ENCODE data around the gene TESK2. TPM values are rescaled to one million over a fixed set of nuclear protein-coding genes. Genes with fewer than 3 reads are reported as not detected.
A peak's percentile ranks its signal among the peaks of the same experiment; 100 is the strongest.
"Not testable (repeated sequence)": the region's sequence is repeated elsewhere in the genome, so short reads cannot be mapped to it uniquely, and the experiment has no call there.

The TESK2 gene
- total RNA-seq, 1 donor from 2014 or later: 12.2 TPM

DNA sequence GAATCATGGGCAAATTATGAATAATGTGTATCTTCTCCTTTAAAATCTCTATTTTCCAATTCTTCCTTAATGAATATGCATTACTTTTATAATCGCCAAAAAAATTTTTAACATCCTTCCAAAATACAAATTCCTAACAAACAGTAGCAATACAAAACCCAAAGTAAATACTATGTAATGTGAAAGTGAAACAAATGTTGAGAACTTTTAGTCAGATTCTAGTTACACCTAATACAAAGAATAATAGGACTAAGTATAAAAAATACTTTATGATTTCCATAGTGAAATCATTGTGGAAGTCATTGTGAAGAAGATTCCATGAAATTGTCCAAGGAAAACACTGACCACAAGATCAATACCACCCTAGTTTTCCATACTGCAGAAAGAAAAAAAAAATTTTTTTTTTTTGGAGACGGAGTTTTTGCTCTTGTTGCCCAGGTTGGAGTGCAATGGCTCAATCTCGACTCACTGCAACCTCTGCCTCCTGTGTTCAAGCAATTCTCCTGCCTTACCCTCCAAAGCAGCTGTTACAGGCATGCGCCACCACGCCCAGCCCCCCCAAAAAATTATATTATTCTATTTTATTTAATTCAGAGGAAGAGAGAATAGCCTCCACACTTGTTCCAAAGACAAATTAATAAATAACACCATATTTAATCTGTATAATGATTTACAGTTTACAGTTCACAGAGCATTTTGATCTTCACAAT, 11.8 kb downstream of the TESK2 start:
- ATAC-seq (ENCODE audit: low read depth): no peak
- DNase-seq: no peak
- Mint-ChIP-seq H3K27ac (no peak overlapping the region), H3K27me3 (no peaks in the 10 kb centered on the region), H3K4me1 (peaks cover 17% of the 10 kb centered on the region), H3K36me3 (ENCODE audit: low read depth) (peaks cover 7% of the 10 kb centered on the region), H3K9me3 (no peaks in the 10 kb centered on the region), H3K4me3 (no peak overlapping the region)
- ChIA-PET POLR2A (interaction anchor here (0.6 kb wide), 1 partner anchor 10 kb away, joined by 3 read pairs; no protein-coding TSS in a partner anchor), CTCF (no interaction called here)
- TF ChIP-seq, protein P1, sequence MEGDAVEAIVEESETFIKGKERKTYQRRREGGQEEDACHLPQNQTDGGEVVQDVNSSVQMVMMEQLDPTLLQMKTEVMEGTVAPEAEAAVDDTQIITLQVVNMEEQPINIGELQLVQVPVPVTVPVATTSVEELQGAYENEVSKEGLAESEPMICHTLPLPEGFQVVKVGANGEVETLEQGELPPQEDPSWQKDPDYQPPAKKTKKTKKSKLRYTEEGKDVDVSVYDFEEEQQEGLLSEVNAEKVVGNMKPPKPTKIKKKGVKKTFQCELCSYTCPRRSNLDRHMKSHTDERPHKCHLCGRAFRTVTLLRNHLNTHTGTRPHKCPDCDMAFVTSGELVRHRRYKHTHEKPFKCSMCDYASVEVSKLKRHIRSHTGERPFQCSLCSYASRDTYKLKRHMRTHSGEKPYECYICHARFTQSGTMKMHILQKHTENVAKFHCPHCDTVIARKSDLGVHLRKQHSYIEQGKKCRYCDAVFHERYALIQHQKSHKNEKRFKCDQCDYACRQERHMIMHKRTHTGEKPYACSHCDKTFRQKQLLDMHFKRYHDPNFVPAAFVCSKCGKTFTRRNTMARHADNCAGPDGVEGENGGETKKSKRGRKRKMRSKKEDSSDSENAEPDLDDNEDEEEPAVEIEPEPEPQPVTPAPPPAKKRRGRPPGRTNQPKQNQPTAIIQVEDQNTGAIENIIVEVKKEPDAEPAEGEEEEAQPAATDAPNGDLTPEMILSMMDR (IDR thresholded peaks at IDR 0.05): no peak
- intact Hi-C loops (cut with micrococcal nuclease): no loop called here

DNA sequence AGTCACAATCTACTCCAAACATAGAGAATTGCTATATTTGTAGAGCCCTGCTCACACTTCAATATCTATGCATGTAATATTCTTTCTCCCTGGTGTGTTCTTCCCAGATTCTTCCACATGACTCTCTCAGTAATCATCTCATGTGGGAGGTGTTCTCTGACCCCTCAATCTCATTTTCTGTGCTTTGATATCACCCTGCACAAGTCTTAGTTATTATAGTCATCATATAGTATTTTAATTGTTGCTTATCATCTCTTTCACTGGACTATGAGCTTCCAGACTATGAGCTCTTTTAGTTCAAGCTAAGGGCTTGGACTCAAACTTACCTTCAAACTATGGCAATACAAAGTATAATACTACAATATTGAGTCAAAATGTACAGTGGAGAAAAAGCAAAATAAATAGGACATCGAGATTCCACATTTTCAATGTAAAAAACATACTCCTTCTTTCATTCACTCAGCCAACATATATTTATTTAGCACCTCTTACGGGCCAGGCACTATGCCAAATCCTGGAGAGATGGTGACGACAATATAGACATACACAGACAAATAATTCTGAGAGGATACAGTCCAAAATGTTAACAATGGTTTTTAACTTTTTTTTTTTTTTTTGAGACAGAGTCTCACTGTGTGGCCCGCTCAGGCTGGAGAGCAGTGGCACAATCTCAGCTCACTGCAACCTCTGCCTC, 12.7 kb downstream of the TESK2 start:
- no peak for ATAC-seq (ENCODE audit: low read depth)
- intact Hi-C loops (cut with micrococcal nuclease): no loop called here
- Mint-ChIP-seq H3K27me3 (no peaks in the 10 kb centered on the region), H3K9me3 (no peaks in the 10 kb centered on the region), H3K4me3 (no peak overlapping the region), H3K36me3 (ENCODE audit: low read depth) (peaks cover 7% of the 10 kb centered on the region), H3K27ac (no peak overlapping the region), H3K4me1 (peaks cover 22% of the 10 kb centered on the region)
- TF ChIP-seq, protein P1 (IDR thresholded peaks at IDR 0.05): no peak
- ChIA-PET POLR2A (no interaction called here), CTCF (interaction anchor here (0.7 to 1.5 kb wide), 2 partner anchors 118 to 460 kb away, joined by 3 read pairs; no protein-coding TSS in a partner anchor)
- DNase-seq: no peak

DNA sequence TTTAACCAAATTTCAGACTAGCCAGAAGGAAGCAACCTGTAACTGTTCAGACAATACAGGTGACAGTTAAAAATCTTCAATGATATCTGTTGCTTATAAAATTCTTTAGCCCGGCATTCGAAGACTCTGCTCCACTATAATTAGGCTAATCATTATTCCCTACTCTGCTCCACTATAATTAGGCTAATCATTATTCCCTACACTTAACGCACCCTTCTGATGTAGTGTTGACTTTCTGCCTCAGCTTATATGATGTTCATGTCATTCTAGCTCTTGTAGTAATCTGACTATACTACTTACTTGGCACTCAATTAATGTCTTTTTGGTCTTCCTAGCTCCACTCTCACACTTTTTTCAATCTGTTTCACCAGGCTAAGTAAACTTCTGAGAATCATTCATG, 13.3 kb downstream of the TESK2 start:
- TF ChIP-seq, protein P1 (IDR thresholded peaks at IDR 0.05): no peak
- no peak for DNase-seq
- H3K27me3 Mint-ChIP-seq: no peaks in the 10 kb centered on the region
- intact Hi-C loops (cut with micrococcal nuclease): no loop called here
- H3K4me3 Mint-ChIP-seq: no peak overlapping the region
- no peaks in the 10 kb centered on the region for H3K9me3 Mint-ChIP-seq
- H3K4me1 Mint-ChIP-seq: peaks cover 27% of the 10 kb centered on the region
- CTCF ChIA-PET: interaction anchor here (0.7 to 1.5 kb wide), 2 partner anchors 118 to 460 kb away, joined by 3 read pairs; no protein-coding TSS in a partner anchor
- POLR2A ChIA-PET: no interaction called here
- no peak for ATAC-seq (ENCODE audit: low read depth)
- peaks cover 4% of the 10 kb centered on the region for H3K36me3 Mint-ChIP-seq (ENCODE audit: low read depth)
- no peak overlapping the region for H3K27ac Mint-ChIP-seq

DNA sequence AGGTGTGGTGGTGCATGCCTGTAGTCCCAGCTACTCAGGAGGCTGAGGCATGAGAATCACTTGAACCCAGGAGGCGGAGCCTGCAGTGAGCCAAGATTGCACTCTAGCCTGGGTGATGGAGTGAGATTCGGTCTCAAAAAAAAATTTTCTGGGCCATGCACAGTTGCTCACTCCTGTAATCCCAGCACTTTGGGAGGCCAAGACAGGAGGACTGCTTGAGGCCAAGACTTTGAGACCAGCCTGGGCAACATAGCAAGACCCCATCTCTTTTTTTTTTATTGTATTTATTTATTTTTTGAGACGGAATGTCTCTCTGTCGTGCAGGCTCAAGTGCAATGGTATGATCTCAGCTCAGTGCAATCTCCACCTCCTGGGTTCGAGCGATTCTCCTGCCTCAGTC, 16.8 kb downstream of the TESK2 start:
- H3K27me3 Mint-ChIP-seq; H3K9me3 Mint-ChIP-seq; H3K36me3 Mint-ChIP-seq (ENCODE audit: low read depth); H3K27ac Mint-ChIP-seq; POLR2A ChIA-PET; H3K4me3 Mint-ChIP-seq; CTCF ChIA-PET; DNase-seq; ATAC-seq (ENCODE audit: low read depth): not testable (repeated sequence)
- intact Hi-C loops (cut with micrococcal nuclease): loop anchor here (2.0 kb wide), 1 partner anchor 17 kb away; the partner anchor contains the start of gene TESK2
- peaks cover 46% of the 10 kb centered on the region for H3K4me1 Mint-ChIP-seq

DNA sequence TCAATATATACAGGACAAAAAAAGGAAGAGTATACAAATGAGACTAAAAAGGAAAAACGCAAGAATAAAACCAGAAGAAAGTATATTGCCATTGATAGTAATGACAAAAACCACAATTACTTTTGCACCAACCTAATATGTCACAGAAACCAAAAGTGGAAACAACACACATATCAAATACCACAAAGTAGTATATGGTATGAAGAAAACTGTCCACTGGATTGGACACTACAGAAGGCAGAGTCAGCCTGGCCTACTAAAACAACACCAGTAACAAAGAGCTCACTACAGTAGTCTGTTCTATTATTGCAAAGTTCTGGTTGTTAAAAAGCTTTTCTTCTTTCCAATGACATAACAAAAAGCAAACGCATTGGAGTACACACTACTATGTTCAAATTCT, 17.7 kb downstream of the TESK2 start:
- intact Hi-C loops (cut with micrococcal nuclease): no loop called here
- H3K27ac Mint-ChIP-seq: peak overlapping the region; percentile 35
- TF ChIP-seq, protein P1 (IDR thresholded peaks at IDR 0.05): no peak
- H3K4me3 Mint-ChIP-seq: no peak overlapping the region
- no peaks in the 10 kb centered on the region for H3K36me3 Mint-ChIP-seq (ENCODE audit: low read depth)
- ChIA-PET POLR2A (interaction anchor here (0.6 to 1.7 kb wide), 5 partner anchors 14 to 108 kb away, joined by 3 to 14 read pairs (median 3); partner anchors contain the start of gene PRDX1), CTCF (no interaction called here)
- H3K27me3 Mint-ChIP-seq: no peaks in the 10 kb centered on the region
- DNase-seq (no peak), ATAC-seq (ENCODE audit: low read depth) (no peak)
- no peaks in the 10 kb centered on the region for H3K9me3 Mint-ChIP-seq
- H3K4me1 Mint-ChIP-seq: peaks cover 43% of the 10 kb centered on the region
